Measurements from ENCODE around the gene NCDN.

GRCh38 chr1:35568975-35569395 is 11.4 kb downstream of the NCDN start:
- TF ChIP-seq POLR2A (IDR thresholded peaks at IDR 0.05; ENCODE audit: low read depth, low read length) (no peak), SPI1 (IDR thresholded peaks at IDR 0.05; ENCODE audit: low read depth, low read length) (no peak)
